ENCODE data around the gene LEMD3. TPM values are rescaled to one million over a fixed set of nuclear protein-coding genes. Genes with fewer than 3 reads are reported as not detected.

The LEMD3 gene
- 10 to 100 TPM; 27.4 to 61.0 (median 34.8) TPM for total RNA-seq

DNA sequence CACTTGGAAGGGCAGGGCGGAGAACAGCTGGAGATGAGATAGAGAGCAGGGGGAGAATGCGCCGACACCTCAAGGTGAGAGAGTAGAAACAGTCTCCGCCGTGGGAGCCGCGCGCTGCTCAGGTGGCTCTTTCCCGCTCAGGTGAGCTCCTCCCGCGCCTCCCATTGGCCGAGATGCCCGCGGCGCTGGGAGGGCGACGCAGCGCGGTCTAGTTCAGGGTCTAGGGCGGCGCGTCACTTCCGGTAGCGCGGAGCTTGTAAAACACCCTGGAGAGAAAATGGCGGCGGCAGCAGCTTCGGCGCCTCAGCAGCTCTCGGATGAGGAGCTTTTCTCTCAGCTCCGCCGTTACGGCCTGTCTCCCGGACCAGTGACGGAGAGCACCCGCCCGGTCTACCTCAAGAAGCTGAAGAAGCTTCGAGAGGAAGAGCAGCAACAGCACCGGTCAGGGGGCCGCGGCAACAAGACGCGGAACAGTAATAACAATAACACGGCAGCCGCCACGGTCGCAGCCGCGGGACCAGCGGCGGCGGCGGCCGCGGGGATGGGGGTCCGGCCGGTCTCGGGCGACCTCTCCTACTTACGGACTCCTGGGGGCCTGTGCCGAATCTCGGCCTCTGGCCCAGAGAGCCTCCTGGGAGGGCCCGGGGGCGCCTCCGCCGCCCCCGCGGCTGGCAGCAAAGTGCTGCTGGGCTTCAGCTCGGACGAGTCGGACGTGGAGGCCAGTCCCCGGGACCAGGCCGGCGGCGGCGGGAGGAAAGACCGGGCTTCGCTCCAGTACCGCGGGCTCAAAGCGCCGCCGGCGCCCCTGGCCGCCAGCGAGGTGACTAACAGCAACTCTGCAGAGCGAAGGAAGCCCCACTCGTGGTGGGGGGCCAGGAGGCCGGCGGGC is at the start of gene LEMD3:
LEMD3 (plus strand) TSS at position 264 of the 889 bp plus-strand sequence; CDS start at position 278, 14 bp downstream.
- ATAC-seq (ENCODE audit: low FRiP score) = peak; percentile 97
- DNase-seq (ENCODE audit: low spot score) = peak; percentile 88
- TF ChIP-seq, protein P1, sequence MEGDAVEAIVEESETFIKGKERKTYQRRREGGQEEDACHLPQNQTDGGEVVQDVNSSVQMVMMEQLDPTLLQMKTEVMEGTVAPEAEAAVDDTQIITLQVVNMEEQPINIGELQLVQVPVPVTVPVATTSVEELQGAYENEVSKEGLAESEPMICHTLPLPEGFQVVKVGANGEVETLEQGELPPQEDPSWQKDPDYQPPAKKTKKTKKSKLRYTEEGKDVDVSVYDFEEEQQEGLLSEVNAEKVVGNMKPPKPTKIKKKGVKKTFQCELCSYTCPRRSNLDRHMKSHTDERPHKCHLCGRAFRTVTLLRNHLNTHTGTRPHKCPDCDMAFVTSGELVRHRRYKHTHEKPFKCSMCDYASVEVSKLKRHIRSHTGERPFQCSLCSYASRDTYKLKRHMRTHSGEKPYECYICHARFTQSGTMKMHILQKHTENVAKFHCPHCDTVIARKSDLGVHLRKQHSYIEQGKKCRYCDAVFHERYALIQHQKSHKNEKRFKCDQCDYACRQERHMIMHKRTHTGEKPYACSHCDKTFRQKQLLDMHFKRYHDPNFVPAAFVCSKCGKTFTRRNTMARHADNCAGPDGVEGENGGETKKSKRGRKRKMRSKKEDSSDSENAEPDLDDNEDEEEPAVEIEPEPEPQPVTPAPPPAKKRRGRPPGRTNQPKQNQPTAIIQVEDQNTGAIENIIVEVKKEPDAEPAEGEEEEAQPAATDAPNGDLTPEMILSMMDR (IDR thresholded peaks at IDR 0.05) = no peak

DNA sequence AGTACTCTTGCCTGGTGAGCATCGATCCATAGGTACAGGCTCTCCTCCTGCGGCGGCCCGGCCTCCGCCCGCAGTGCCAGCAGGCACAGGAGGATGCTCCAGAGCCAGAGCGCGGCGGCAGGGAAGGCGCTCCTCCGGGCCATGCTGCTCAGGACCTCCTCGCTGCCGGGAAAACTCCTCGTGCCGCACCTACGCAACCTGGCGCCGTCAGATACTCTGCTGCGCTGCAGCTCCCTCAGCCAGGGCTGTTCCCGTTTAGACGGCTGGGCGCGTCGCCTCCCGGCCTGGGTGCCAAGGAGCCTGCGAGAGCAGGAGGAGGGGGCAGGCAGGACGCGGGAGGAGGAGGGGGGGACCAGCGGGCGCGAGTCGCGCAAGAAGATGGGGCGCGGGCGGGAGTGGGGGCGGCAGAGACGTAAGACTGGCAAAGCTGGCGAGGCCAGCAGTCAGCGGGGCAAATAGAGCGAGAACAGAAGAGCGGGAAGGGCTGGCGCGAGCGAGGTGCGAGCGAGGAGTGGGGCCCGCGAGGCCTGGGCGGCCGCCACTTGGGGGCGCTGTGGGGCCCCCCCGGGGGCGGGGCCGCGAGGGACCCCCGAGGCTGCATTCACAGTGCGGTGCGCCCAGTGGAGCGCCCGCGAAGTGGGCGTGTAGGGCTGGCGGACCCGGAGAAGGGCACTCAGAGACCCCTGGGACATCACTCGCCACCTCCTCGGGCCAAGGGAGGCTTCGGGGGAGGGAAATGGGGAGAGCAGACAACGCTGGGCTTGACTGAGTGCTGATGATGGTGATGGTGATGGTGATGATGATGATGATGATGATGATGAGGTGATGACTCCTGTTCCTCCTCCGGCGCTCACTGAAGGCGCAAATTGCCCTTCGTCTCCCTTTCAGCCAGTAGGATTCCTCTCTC is 48.1 kb upstream of the LEMD3 start, which contains the start of gene WIF1:
WIF1 (minus strand) TSS at position 257 of the 907 bp plus-strand sequence; CDS start at position 143, 114 bp downstream.
- no peak for DNase-seq (ENCODE audit: low spot score)
- TF ChIP-seq, protein P1 (IDR thresholded peaks at IDR 0.05) = no peak
- ATAC-seq (ENCODE audit: low FRiP score) = no peak

DNA sequence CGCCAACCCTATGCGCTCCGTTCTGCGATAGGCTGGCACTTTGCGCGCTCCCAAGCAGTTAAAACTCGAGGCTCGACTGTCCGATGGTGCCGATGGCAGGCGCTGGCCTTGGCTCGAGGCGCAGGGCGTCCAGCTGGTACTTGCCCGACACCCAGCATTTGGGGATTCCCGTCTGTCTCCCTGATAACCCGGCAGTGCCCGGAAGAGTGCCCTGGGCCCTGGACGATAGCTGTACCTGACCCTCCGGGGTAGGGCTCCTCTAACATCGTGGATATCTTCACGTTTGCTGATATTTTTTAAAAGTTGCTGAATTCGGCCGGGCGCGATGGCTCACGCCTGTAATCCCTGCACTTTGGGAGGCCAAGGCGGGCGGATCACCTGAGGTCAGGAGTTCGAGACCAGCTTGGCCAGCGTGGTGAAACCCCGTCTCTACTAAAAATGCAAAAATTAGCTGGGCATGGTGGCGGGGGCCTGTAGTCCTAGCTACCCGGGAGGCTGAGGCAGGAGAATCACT is 47.4 kb upstream of the LEMD3 start:
- ATAC-seq (ENCODE audit: low FRiP score) (no peak), DNase-seq (ENCODE audit: low spot score) (no peak)
- TF ChIP-seq, protein P1 (IDR thresholded peaks at IDR 0.05) = no peak

DNA sequence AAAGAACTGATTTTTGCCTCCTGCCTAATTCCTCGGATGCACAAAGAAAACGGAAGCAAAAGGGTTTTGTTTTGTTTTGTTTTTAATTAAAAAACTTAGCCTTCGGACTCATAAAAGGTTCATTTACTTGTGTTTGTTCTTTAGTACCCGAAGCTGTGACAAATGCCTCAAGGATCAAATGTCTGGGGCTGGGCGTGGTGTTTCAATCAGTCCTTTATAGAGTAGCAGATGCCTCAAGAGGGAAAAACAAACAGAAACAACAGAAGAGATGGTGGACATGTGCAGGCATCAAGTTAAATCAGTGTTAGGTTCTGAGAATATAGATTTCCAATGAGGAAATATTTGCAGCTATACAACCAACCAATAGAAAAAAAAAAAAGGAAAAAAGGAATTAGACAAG is 46.7 kb upstream of the LEMD3 start:
- no peak for ATAC-seq (ENCODE audit: low FRiP score)
- DNase-seq (ENCODE audit: low spot score) = no peak

DNA sequence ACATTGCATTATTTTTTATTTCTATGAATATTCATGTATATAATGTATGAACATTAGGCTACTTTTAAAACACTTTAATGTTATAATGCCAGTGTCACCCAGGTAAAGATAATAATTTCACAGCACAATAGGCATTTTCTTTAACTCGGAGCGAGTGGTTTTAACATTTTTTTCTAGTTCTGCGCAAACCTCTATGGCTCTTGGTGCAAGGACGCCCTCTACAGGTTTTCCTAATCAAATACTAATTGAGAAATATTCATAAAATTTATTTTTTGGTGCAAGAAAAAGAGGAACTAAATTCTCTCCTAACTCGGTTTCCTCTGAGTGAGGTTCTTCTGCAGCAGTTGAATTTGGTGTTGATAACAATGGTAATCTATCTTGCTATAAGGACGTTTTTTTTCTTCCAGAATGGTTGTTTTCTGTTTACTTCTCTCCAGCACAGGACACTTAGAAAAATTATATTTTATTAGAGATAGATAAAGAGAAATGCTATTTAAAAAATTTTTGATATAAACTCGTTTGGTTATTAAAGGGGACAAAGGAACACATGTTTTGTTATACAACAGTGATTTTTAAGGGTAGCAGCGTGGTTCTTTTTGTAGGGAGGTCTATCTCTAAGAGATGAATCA is 45.8 kb upstream of the LEMD3 start:
- TF ChIP-seq, protein P1 (IDR thresholded peaks at IDR 0.05) = no peak
- DNase-seq (ENCODE audit: low spot score) (no peak), ATAC-seq (ENCODE audit: low FRiP score) (no peak)

More for the DNA sequence above, 46.7 kb upstream of the LEMD3 start:
- TF ChIP-seq, protein P1 (IDR thresholded peaks at IDR 0.05) = no peak

DNA sequence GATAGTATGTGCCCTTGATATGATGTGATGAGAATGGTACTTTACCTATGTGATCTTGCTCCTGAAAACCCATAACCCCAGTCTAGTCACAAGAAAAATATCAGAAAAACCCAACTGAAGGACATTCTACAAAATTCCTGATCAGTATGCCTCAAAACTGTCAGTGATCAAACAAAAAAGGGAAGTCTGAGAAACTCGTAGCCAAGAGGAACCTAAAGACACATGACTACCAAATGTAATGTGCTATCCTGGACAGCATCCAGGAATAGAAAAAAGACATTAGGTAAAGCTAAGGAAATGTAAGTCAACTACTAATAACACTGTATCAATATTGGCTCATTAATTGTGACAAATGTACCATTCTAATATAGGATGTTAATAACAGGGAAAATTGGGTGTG is 44.1 kb upstream of the LEMD3 start:
- TF ChIP-seq, protein P1 (IDR thresholded peaks at IDR 0.05) = no peak
- ATAC-seq (ENCODE audit: low FRiP score) = no peak
- no peak for DNase-seq (ENCODE audit: low spot score)
